ENCODE data around the gene RNF34. TPM values are rescaled to one million over a fixed set of nuclear protein-coding genes. Genes with fewer than 3 reads are reported as not detected.

The RNF34 gene, protein sequence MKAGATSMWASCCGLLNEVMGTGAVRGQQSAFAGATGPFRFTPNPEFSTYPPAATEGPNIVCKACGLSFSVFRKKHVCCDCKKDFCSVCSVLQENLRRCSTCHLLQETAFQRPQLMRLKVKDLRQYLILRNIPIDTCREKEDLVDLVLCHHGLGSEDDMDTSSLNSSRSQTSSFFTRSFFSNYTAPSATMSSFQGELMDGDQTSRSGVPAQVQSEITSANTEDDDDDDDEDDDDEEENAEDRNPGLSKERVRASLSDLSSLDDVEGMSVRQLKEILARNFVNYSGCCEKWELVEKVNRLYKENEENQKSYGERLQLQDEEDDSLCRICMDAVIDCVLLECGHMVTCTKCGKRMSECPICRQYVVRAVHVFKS
- 36.4 and 38.1 TPM in 2 replicates for total RNA-seq

GRCh38 chr12:121399391-121400331 lies at the start of gene RNF34:
TSS of gene RNF34 (plus strand) at chr12:121400118. CDS start at chr12:121400213, 95 bp downstream.

DNA sequence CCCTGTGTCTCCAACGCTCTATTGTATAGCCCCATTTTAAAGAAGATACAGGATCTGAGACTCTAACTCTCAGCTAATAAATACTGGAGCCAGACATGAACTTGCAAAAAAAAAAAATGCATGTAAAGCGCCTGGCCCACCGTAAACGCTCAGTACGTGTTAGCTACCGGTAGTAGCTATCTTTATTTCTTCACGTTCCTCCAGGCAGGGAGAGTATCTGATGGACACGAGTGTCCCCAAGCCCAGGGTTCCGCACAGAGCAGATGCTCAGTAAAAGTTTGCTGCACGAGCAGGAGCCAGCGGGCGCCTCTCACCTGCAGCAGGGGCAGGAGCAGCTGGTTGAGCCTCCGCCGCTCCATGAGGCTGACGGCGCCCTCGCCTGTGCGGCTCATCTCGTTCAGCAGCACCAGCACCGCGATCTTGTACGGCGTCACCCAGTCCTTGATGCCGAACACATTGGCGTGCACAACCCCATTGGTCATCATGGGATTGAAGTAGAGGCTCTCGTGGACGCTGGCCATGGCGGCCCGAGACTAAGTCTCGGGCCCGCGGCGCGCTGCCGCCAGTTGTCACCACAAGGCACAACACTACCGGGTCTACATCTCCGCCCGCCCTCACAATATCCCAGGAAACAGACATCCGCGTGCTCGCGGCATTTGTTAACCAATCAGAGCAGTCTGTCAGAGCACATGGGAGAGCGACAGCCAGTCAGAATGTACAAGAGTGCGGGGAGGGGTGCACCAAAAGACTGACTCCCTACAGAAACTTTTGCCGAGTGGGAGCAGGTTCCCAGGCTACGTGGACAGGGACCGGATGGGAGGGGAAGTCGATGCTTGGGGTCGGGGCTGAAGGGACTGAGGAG lies 47.9 kb upstream of the RNF34 start, which contains the start of gene ANAPC5:
Gene ANAPC5, minus strand, starts transcription at position 592 of the 862 bp plus-strand sequence. Its CDS starts 71 bp downstream, at position 521.

Other genes with a start within 250 kb of the RNF34 start
- 6.0 and 23.9 TPM in 2 replicates for gene P2RX4, start 190.0 kb upstream of the RNF34 start, total RNA-seq
- 17.1 and 19.5 TPM in 2 replicates for gene CAMKK2, start 103.4 kb upstream of the RNF34 start, total RNA-seq
- gene ANAPC5, start 47.7 kb upstream of the RNF34 start, total RNA-seq, result 124 and 129 TPM in 2 replicates
- 25.2 and 34.7 TPM in 2 replicates for gene KDM2B, start 180.9 kb downstream of the RNF34 start, total RNA-seq
- gene ORAI1, start 226.4 kb downstream of the RNF34 start, total RNA-seq, result 10.8 and 16.2 TPM in 2 replicates